Natural killer cell (primary cell): ENCODE measurements around the gene FGF11. TPM values are rescaled to one million over a fixed set of nuclear protein-coding genes. Genes with fewer than 3 reads are reported as not detected.

Source experiments
- ATAC-seq, 3 donors: fragments of 150-1000 bp in 2 of 3; fragments of 200-7000 bp in 1 of 3; cut with Tn5 transposase; 1 replicate in 1 of 3; 2 replicates in 2 of 3; pipeline ENCODE4 v1.10.0; 2021; ENCODE audit warnings: mild to moderate bottlenecking in 2 of 3, moderate library complexity in 2 of 3
- DNase-seq, 2 donors: peaks; one replicate each; pipeline versions ENCODE4 v3.0.0 to v3.0.0-alpha.2; 2013 to 2021; ENCODE audit warnings: mixed read lengths in 1 of 2
- H3K27ac ChIP-seq: one replicate; pipeline ENCODE4 v1.5.1; 2013; ENCODE audit warnings: mild to moderate bottlenecking, low read length
- H3K27me3 ChIP-seq: one replicate; pipeline ENCODE4 v1.6.1; 2013; ENCODE audit warnings: low read length; ENCODE audit not compliant: control insufficient read depth, insufficient read depth
- H3K36me3 ChIP-seq: one replicate; pipeline ENCODE4 v1.6.1; 2013; ENCODE audit warnings: low read length; ENCODE audit not compliant: control insufficient read depth, insufficient read depth
- H3K4me1 ChIP-seq: one replicate; pipeline ENCODE4 v1.6.1; 2013; ENCODE audit warnings: low read length; ENCODE audit not compliant: control insufficient read depth, insufficient read depth
- H3K4me3 ChIP-seq: one replicate; pipeline ENCODE4 v1.5.1; 2013; ENCODE audit warnings: low read length
- H3K9me3 ChIP-seq: one replicate; pipeline ENCODE4 v1.6.1; 2013; ENCODE audit warnings: low read length; ENCODE audit not compliant: control insufficient read depth, insufficient read depth
- H3K27ac Mint-ChIP-seq, 2 donors: one replicate each; pipeline ENCODE4 v1.8.0; 2022; ENCODE audit warnings: mild to moderate bottlenecking in 2 of 2, mixed read lengths in 2 of 2, moderate library complexity in 1 of 2
- H3K27me3 Mint-ChIP-seq, 2 donors: one replicate each; pipeline ENCODE4 v1.8.0; 2022; ENCODE audit warnings: low read depth in 2 of 2, mixed read lengths in 2 of 2
- H3K36me3 Mint-ChIP-seq: one replicate; pipeline ENCODE4 v1.8.0; 2022; ENCODE audit warnings: mixed read lengths
- H3K4me1 Mint-ChIP-seq, 2 donors: one replicate each; pipeline ENCODE4 v1.8.0; 2022; ENCODE audit warnings: mixed read lengths in 2 of 2
- H3K4me3 Mint-ChIP-seq: one replicate; pipeline ENCODE4 v1.8.0; 2022; ENCODE audit warnings: mild to moderate bottlenecking, moderate library complexity, mixed read lengths
- H3K9me3 Mint-ChIP-seq, 2 donors: one replicate each; pipeline ENCODE4 v1.8.0; 2022; ENCODE audit warnings: mixed read lengths in 2 of 2
- WGBS: methylation state at CpG from one replicate; pipeline ENCODE4 v1.1.7; 2013; ENCODE audit warnings: missing lambda C conversion rate; ENCODE audit not compliant: insufficient coverage; 5-methylcytosine and 5-hydroxymethylcytosine counted together
- intact Hi-C: fragments of 100-400 bp; cut with micrococcal nuclease; formaldehyde crosslinking; loops from one replicate; pipeline ENCODE4 v1.14.2; 2022
- total RNA-seq, 4 donors: library from RNA; stranded (reverse); fragments of 120-200 nt in 1 of 4; gene quantifications; one replicate each; pipeline versions ENCODE4 v1.2.3 to v1.2.4, GENCODE V29; 2013 to 2022
- TF ChIP-seq, protein P1 (sequence below): fragments of 200-600 bp; IDR thresholded peaks from one replicate; pipeline ENCODE4 v1.8.0; 2022; ENCODE audit warnings: antibody characterized with exemption

The FGF11 gene
- total RNA-seq, 3 donors from 2014 or later (not counting 1 experiment from before 2014, with no cell fraction given), result 1.2 to 4.2 (median 1.9) TPM

DNA sequence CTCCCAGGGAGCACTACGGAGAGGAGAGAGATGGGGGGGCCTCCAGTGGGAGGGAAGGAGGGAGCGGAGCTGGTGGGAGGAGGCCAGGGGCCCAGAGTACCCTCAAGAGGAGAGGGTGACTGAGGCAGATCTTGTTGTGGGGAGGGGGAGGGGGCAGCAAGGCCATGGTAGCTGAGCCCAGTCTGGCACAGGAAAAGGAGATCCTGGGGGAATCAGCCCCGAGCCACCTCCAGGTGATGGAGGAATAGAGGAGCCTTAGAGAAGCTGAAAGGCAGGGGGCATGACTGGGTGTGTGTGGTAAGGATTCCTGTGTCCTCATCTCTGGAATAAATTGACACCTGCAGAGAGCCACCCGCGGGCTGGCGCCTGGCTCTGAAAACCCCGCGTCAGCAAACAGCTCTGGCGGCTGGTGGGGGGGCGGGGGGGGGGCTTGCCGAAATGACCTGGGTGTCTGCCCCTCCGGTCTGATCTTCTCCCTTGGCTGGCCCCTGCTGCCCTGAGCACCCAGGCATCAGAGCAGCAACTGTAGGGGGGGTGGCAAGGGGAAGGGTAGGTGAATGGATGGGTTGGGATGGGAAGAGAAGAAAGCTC, 33.0 kb upstream of the FGF11 start:
- no peaks in the 10 kb centered on the region for H3K36me3 Mint-ChIP-seq
- H3K4me3 Mint-ChIP-seq, result peak overlapping the region; percentile 74
- ATAC-seq (no peak), DNase-seq (peak in 1 of 2 donors; percentile 33)
- peak overlapping the region in 1 of 2 donors; percentile 1 for H3K27ac Mint-ChIP-seq
- H3K4me1 Mint-ChIP-seq, result peaks cover 8 to 31% of the 10 kb centered on the region in 2 donors
- H3K36me3 ChIP-seq, result no peaks in the 10 kb centered on the region
- no peak overlapping the region for H3K4me3 ChIP-seq
- peaks cover 28% of the 10 kb centered on the region for H3K4me1 ChIP-seq
- H3K27me3 ChIP-seq, result peaks cover 3% of the 10 kb centered on the region
- H3K9me3 ChIP-seq, result no peaks in the 10 kb centered on the region
- peaks cover 6 to 20% of the 10 kb centered on the region in 2 donors for H3K27me3 Mint-ChIP-seq
- intact Hi-C loops, result no loop called here
- WGBS, result 86% methylated on average over 12 of the region's 12 CpGs
- no peak overlapping the region for H3K27ac ChIP-seq
- TF ChIP-seq, protein P1, sequence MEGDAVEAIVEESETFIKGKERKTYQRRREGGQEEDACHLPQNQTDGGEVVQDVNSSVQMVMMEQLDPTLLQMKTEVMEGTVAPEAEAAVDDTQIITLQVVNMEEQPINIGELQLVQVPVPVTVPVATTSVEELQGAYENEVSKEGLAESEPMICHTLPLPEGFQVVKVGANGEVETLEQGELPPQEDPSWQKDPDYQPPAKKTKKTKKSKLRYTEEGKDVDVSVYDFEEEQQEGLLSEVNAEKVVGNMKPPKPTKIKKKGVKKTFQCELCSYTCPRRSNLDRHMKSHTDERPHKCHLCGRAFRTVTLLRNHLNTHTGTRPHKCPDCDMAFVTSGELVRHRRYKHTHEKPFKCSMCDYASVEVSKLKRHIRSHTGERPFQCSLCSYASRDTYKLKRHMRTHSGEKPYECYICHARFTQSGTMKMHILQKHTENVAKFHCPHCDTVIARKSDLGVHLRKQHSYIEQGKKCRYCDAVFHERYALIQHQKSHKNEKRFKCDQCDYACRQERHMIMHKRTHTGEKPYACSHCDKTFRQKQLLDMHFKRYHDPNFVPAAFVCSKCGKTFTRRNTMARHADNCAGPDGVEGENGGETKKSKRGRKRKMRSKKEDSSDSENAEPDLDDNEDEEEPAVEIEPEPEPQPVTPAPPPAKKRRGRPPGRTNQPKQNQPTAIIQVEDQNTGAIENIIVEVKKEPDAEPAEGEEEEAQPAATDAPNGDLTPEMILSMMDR, result no peak
- H3K9me3 Mint-ChIP-seq, result no peaks in the 10 kb centered on the region

DNA sequence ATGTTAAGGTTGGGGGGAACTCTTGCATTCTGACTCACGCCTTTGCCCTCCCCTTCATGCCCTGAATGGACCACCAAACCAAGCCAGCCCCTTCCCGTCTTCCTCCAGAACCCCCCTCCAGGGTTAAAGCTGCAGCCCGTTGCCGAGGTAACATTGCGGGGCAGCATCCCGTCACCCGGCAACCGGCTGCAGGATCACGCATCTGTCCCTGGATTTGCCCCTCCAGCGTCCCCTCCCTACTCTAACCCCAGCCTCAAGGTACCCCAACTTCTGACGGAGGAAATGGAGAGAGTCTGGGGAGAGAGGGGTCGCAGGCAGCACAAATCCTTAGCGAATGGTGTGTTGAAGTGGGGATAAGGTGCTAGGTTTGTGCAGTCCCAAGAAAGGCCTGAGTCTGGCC, 32.2 kb upstream of the FGF11 start:
- Histone ChIP-seq H3K9me3 (no peaks in the 10 kb centered on the region), H3K27ac (no peak overlapping the region), H3K27me3 (peaks cover 3% of the 10 kb centered on the region), H3K36me3 (no peaks in the 10 kb centered on the region), H3K4me1 (peaks cover 28% of the 10 kb centered on the region), H3K4me3 (no peak overlapping the region)
- DNase-seq, result no peak
- 96% methylated on average over 12 of the region's 13 CpGs for WGBS
- ATAC-seq, result no peak
- Mint-ChIP-seq H3K27me3 (peaks cover 6 to 20% of the 10 kb centered on the region in 2 donors), H3K9me3 (no peaks in the 10 kb centered on the region), H3K4me1 (peaks cover 8 to 25% of the 10 kb centered on the region in 2 donors), H3K36me3 (no peaks in the 10 kb centered on the region), H3K27ac (no peak overlapping the region), H3K4me3 (no peak overlapping the region)
- intact Hi-C loops, result no loop called here
- TF ChIP-seq, protein P1, result no peak

DNA sequence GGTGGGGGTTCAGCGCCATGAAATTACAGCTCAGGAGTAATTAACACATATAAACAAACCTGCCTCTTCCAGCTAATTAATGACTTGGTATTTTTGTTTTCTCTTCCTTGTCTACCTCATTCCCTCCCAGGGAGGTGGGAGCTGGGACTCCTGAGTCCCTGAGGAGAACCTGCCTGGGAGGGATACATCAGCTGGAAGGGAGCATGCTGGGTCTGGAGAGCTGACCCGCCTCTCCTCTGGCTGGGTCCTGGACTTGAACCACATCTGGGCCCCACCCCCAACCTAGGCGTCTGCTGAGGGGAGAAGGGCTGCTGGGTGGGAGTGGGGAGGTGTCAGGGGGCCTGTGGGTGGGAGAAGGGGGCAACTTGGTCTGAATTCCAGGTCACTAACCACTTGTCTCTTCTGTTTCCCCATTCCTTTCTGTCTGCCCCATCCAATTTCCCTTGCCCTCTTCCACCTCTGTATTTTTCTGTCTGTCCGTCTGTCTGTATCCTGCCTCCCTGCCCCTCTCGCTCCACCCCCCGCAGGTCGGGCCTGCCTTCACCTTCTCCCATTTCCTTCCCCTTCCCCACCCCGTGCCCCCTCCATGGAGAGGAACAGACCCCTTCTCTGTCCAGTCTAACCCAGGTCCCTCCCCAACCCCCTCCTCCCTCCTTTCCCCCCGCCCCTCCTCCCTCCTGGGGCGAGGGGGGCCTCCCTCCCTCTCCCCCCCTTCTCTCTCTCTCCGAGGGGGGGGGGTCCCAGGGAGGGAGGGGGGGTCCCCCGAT, 31.6 kb upstream of the FGF11 start, which contains the start of gene NLGN2:
Gene NLGN2 (plus strand): TSS at position 361 of the 767 bp plus-strand sequence. CDS start 411 bp downstream, outside the sequence.
- Histone ChIP-seq H3K4me1 (peaks cover 28% of the 10 kb centered on the region), H3K27me3 (peaks cover 3% of the 10 kb centered on the region), H3K4me3 (no peak within 1 kb of the TSS), H3K27ac (no peak within 1 kb of the TSS), H3K36me3 (no peaks in the 10 kb centered on the region), H3K9me3 (no peaks in the 10 kb centered on the region)
- Mint-ChIP-seq H3K4me3 (peak within 1 kb of the TSS; percentile 52), H3K36me3 (no peaks in the 10 kb centered on the region), H3K27me3 (peaks cover 6 to 20% of the 10 kb centered on the region in 2 donors), H3K4me1 (peaks cover 8 to 25% of the 10 kb centered on the region in 2 donors), H3K9me3 (no peaks in the 10 kb centered on the region), H3K27ac (no peak within 1 kb of the TSS)
- ATAC-seq (no peak), DNase-seq (no peak)
- 44% methylated on average over 8 of the region's 12 CpGs for WGBS
- TF ChIP-seq, protein P1, result no peak
- intact Hi-C loops, result no loop called here
